Motor neuron (in vitro differentiated cells): ENCODE measurements around the gene SNX10. TPM values are rescaled to one million over a fixed set of nuclear protein-coding genes. Genes with fewer than 3 reads are reported as not detected.
"Not testable (repeated sequence)": the region's sequence is repeated elsewhere in the genome, so short reads cannot be mapped to it uniquely, and the experiment has no call there.

ENCODE experiments used
- ATAC-seq, 8 experiments: fragments of 200-7000 bp; cut with Tn5 transposase; replicated peaks in 6 of 8; 2 replicates each; pipeline ENCODE4 v1.8.0; 2021; ENCODE audit warnings: mild to moderate bottlenecking in 8 of 8, moderate library complexity in 8 of 8
- H3K27ac ChIP-seq, 2 donors: fragments of 250-450 bp; sonication (Bioruptor Pico); 2 replicates each; pipeline ENCODE4 v1.9.0; 2021; ENCODE audit warnings: antibody characterized with exemption in 2 of 2, mild to moderate bottlenecking in 2 of 2, moderate library complexity in 1 of 2
- H3K4me1 ChIP-seq, 2 donors: fragments of 250-450 bp; sonication (Bioruptor Pico); replicated peaks in 1 of 2; 2 replicates each; pipeline ENCODE4 v1.6.1; 2021; ENCODE audit warnings: antibody characterized with exemption in 2 of 2, mild to moderate bottlenecking in 2 of 2, moderate library complexity in 1 of 2
- H3K4me3 ChIP-seq, 5 donors: fragments of 250-450 bp; sonication (Bioruptor Pico); 2 replicates each; pipeline ENCODE4 v1.9.0; 2021; ENCODE audit warnings: antibody characterized with exemption in 5 of 5, mild to moderate bottlenecking in 5 of 5, moderate library complexity in 4 of 5
- WGBS, 10 experiments: fragments of 450-650 bp; shearing (Covaris generic); methylation state at CpG; one replicate each; pipeline ENCODE4 v1.0.0; 2022; 5-methylcytosine and 5-hydroxymethylcytosine counted together
- in situ Hi-C, 9 experiments: fragments of 400-800 bp; cut with MboI; loops; one replicate each; pipeline ENCODE4 v1.15.0; 2021; ENCODE audit warnings: low sequenced_read_pairs in 9 of 9, low pct_unique_long_range_greater_than_20kb in 2 of 9; ENCODE audit not compliant: unreplicated experiment in 9 of 9
- total RNA-seq, 8 experiments: library from RNA; unstranded; fragments of 300-600 nt; gene quantifications; 2 replicates each; pipeline versions ENCODE4 v1.2.3 to v1.2.4, GENCODE V29; 2022

The SNX10 gene, protein sequence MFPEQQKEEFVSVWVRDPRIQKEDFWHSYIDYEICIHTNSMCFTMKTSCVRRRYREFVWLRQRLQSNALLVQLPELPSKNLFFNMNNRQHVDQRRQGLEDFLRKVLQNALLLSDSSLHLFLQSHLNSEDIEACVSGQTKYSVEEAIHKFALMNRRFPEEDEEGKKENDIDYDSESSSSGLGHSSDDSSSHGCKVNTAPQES
- 10 to 100 TPM in 5 of 8 experiments, 1 to 10 TPM in 2, under 1 TPM in 1; 0.87 to 37.4 (median 17.5) TPM for total RNA-seq

DNA sequence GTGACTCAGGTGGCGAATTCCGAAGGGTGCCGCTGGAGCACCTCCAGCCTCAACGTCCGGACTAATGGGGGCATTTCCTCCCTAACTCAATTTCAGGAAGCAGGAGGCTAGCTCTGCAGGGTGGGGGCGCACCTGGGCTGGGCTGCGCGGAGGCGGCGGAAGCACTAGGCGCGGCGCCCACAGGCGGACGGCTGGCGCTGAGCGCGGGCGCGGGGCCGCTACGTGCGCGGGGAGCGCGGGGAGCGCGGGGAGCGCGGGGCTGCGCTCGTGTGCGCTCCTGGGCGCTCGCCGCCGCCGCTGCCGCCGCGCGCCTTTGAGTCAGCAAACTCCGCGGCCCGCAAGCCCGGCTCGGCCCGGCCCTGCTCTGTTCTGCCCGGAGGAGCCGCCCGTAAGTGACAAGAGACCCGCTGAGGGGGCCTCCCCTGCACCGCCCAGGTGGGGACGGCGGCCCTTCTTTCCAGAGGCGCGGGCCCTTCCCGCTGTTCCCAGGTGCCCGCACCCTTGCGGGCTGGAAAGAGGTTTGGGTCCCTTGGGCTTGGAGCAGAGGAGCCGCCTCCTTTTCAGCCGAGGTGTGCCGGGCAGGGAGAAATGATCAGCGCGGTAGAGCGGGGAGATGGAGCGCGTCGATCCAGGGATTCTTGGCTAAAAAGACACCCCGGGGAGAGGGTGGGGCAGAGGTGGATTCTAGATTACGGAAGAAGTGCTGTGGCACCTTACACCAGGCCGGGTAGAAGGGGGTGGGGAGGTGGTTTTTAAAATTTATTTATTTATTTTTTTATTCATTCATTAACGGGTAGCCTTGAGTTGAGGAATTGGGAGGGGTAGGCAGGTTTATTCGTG, at the start of gene SNX10:
Gene SNX10, plus strand, starts transcription at position 164 of the 840 bp plus-strand sequence. CDS start 54,581 bp downstream, outside the sequence.
- peak within 1 kb of the TSS in 1 of 2 donors; percentile 68 for H3K27ac ChIP-seq
- peak; percentile 88 to 98 (median 95) for ATAC-seq
- WGBS, 10 experiments, result 0 to 20% (median 7%) methylated on average over 1 to 15 of the region's 74 CpGs; no CpG with 5 or more reads in 4 of the 10 experiments
- H3K4me1 ChIP-seq, result peaks cover 3% of the 10 kb centered on the region in 2 donors
- in situ Hi-C loops, result no loop called here
- H3K4me3 ChIP-seq, result peak within 1 kb of the TSS; percentile 51 to 76 (median 66)

DNA sequence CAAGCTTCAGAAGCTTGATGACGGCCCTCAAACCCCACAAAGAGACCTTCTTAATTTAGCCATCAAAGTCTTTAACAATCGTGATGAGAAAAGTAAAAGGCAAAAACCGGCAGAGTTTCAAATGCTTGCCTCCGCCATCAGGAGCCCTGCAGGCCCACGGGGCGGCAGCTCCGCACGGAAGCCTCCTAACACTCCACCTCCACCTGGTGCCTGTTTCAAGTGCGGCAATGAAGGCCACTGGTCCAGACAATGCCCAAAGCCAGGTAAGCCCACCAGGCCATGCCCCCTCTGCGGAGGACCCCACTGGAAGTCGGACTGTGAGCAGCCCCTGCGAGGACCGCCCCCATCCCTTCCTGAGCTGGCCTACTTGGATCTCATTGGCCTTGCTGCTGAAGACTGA, 46.5 kb upstream of the SNX10 start:
- no peaks in the 10 kb centered on the region for H3K4me1 ChIP-seq
- 60 to 100% (median 86%) methylated on average over 1 to 8 of the region's 13 CpGs; no CpG with 5 or more reads in 2 of the 10 experiments for WGBS, 10 experiments
- no peak overlapping the region for H3K4me3 ChIP-seq
- in situ Hi-C loops, result no loop called here
- no peak overlapping the region for H3K27ac ChIP-seq
- ATAC-seq, result no peak

DNA sequence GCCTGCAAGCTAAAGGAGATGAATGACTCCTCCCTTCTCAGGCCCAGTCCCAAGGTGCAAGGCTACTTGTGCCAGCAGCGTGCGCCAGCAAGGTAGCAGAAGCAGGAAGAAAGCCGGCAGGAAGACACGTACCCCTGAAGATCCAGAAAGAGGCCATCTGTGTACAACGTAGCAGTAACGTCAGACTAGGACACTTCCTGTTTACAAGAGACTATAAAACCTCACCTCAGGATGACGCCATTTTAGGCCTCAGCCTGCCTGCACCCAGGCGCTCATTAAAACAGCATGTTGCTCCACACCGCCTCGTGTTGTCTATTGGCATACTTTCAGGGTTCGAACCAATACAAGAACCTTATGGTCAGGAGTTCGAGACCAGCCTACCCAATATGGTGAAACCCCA, 41.4 kb upstream of the SNX10 start:
- WGBS, 10 experiments, result 60 to 100% (median 77%) methylated on average over 1 to 9 of the region's 12 CpGs; no CpG with 5 or more reads in 1 of the 10 experiments
- Histone ChIP-seq H3K4me1 (no peaks in the 10 kb centered on the region), H3K27ac (no peak overlapping the region), H3K4me3 (no peak overlapping the region)
- in situ Hi-C loops, result no loop called here
- ATAC-seq, result no peak

DNA sequence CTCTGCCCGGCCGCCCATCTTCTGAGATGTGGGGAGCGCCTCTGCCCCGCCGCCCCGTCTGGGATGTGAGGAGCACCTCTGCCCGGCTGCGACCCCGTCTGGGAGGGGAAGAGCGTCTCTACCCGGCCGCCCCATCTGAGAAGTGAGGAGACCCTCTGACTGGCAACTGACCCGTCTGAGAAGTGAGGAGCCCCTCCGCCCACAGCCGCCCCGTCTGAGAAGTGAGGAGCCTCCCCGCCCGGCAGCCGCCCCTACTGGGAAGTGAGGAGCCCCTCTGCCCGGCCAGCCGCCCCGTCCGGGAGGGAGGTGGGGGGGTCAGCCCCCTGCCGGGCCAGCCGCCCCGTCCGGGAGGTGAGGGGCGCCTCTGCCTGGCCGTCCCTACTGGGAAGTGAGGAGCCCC, 29.8 kb upstream of the SNX10 start:
- H3K4me3 ChIP-seq, in situ Hi-C loops, H3K27ac ChIP-seq, ATAC-seq, H3K4me1 ChIP-seq: not testable (repeated sequence)
- WGBS, 10 experiments, result no CpG with 5 or more reads among the region's 29 CpGs

DNA sequence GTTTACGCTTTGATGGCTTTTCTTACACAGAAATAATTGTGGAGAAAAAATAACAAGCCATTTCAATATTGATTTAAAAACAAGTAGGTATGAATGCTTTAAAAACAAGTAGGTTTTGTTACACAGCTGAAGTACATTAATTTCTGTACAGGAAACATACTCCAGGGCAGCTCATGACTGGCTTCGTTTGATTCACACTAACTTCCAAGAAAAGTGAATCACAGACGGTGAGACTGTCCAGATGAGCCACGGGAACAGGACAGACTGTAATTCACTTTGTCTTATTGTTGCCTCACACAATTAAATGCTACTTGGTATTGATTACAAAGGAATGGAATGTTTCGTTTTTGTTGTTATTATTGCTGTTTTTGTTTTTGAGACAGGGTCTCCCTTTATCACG, 26.6 kb upstream of the SNX10 start:
- in situ Hi-C loops, result no loop called here
- Histone ChIP-seq H3K4me1 (no peaks in the 10 kb centered on the region), H3K27ac (no peak overlapping the region), H3K4me3 (no peak overlapping the region)
- ATAC-seq, result peak in 1 of 8 experiments; percentile 57
- WGBS, 10 experiments, result 22 to 100% (median 71%) methylated on average over 1 to 6 of the region's 6 CpGs; no CpG with 5 or more reads in 1 of the 10 experiments

DNA sequence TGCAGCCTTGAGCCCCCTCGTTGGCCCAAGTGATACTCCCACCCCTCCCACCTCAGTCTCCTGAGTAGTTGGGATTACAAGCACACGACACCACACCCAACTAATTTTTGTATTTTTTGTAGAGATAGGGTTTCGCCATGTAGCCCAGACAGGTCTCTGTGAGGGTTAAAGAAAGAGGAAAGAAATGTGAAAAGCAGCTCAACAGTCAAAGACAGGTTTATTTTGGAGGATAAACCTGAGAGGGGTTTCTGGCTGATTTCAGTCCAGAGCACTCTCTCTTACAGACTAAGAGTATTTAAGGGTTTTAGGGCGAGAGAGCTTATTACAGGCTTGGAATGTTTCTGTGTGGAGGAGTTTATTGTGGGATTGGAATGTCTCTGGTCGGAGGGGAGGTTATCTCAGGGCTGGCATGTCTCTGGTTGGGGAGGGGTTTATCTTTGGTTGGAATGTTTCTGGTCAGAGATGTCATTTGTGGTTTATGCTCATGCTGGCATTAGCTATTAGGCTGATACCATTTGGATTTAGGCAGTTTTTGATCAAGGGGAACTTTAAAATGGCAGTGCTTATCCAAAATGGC, 26.1 kb upstream of the SNX10 start:
- 67 to 100% (median 92%) methylated on average over 1 to 3 of the region's 5 CpGs; no CpG with 5 or more reads in 3 of the 10 experiments for WGBS, 10 experiments
- Histone ChIP-seq H3K4me1 (no peaks in the 10 kb centered on the region), H3K4me3 (no peak overlapping the region), H3K27ac (no peak overlapping the region)
- in situ Hi-C loops, result no loop called here
- ATAC-seq, result no peak

DNA sequence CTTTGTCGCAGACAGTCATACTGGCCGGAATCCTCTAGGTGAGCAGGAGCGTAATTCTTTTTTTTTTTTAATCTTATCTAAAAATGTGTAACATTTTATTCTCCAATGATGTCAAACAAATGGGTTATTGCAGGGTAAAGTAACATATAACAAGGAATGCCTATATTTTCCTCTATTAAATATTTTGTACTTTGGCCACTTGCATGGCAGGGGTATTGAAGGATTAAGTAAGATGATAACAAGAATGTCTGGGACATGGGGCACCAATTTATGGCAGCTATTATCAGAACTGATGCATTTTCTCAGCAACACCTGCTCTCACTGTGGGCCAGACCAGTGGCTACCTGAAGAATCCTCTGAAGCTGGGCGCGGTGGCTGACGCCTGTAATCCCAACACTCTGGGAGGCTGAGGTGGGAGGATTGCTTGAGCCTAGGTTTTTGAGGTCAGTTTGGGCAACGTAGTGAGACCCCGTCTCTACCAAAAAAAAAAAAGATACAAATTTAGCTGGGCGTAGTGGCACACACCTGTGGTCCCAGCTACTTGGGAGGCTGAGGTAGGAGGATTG, 24.0 kb upstream of the SNX10 start:
- Histone ChIP-seq H3K4me1 (no peaks in the 10 kb centered on the region), H3K27ac (no peak overlapping the region), H3K4me3 (no peak overlapping the region)
- in situ Hi-C loops, result no loop called here
- 40 to 100% (median 96%) methylated on average over 1 to 8 of the region's 9 CpGs for WGBS, 10 experiments
- no peak for ATAC-seq

DNA sequence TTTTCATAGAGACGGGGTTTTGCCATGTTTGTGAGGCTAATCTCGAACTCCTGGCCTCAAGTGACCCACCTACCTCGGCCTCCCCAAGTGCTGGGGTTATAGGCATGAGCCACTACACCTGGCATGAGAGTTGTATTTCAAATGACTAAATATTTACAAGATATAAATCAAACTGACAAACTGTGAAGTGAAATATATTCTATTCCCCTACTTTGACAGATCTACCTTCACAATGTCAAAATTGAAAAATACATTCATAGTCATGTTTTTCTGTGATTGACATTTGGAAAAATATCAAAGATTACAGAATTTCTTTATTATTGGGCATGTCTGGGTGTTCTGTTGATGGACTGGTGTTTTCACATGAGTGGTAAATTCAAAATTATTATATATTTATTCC, 16.4 kb upstream of the SNX10 start:
- 0 to 82% (median 67%) methylated on average over 1 to 3 of the region's 3 CpGs; no CpG with 5 or more reads in 3 of the 10 experiments for WGBS, 10 experiments
- in situ Hi-C loops, result no loop called here
- Histone ChIP-seq H3K4me1 (no peaks in the 10 kb centered on the region), H3K27ac (no peak overlapping the region), H3K4me3 (no peak overlapping the region)
- no peak for ATAC-seq

DNA sequence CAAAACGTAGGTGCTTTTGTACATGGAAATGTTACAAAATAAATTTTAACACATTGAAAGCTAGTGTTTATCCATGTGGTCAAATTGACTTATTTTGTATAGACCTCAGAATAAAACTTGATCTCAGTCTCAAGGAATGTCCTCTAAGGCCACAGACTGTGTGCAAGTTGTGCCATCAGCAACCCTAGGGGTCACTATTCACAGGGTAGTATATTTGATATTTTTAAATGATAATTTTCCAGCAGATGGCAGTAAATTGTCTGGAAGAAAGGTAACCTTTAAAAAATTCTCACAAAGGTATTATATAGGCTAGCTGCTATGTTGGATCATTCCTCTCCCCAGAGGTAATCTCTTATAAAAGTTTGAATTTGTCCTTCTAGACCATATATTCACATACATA, 12.9 kb upstream of the SNX10 start:
- WGBS, 10 experiments, result 0 to 57% (median 29%) methylated on average over 1 of the region's 1 CpG; no CpG with 5 or more reads in 5 of the 10 experiments
- ATAC-seq, result peak in 3 of 8 experiments; percentile 56 to 70 (median 59)

DNA sequence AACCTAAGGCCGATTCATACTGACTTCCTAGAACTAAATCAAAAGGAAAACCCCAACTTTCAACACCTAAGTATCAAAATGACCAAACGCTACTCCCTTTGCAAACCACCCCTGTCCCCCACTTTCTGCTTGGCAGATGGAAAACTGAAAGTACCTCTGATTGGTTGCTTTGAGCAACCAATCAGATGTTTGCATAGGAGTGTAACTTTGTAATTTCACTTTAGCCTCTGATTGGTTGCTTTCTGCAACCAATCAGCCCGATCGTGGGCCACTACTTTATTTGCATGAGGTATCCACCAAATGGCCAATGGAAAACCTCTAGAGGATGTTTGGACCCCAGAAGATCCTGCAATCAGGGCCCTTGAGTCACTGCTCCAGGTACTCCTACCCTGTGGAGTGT, 12.3 kb upstream of the SNX10 start:
- Histone ChIP-seq H3K4me1 (no peaks in the 10 kb centered on the region), H3K27ac (no peak overlapping the region), H3K4me3 (no peak overlapping the region)
- in situ Hi-C loops, result no loop called here
- peak in 1 of 8 experiments; percentile 34 for ATAC-seq
- 50 to 100% (median 86%) methylated on average over 2 to 4 of the region's 4 CpGs for WGBS, 10 experiments

More for the DNA sequence above, 12.9 kb upstream of the SNX10 start:
- in situ Hi-C loops, result no loop called here
- no peak overlapping the region for H3K27ac ChIP-seq
- no peaks in the 10 kb centered on the region for H3K4me1 ChIP-seq
- H3K4me3 ChIP-seq, result no peak overlapping the region

DNA sequence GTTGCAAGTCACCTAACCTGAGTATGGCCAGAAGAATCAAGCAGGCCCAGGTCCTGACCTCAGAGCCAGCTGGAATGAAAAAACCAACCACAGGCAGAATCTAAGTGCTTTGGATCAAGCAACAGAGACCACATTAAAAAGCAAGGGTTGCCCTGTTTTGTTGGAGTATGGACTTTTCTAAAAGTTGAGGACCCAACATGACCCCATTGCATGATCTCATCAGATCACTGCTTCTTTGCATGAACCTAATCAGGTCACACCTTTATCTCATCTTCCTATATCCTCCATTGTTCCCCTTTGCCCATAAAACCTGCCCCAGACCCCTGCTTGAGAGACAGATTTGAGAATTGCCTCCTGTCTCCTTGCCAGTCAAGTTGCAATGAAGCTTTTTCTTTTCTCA, 11.6 kb upstream of the SNX10 start:
- Histone ChIP-seq H3K27ac (no peak overlapping the region), H3K4me1 (no peaks in the 10 kb centered on the region), H3K4me3 (no peak overlapping the region)
- in situ Hi-C loops, result no loop called here
- no peak for ATAC-seq

DNA sequence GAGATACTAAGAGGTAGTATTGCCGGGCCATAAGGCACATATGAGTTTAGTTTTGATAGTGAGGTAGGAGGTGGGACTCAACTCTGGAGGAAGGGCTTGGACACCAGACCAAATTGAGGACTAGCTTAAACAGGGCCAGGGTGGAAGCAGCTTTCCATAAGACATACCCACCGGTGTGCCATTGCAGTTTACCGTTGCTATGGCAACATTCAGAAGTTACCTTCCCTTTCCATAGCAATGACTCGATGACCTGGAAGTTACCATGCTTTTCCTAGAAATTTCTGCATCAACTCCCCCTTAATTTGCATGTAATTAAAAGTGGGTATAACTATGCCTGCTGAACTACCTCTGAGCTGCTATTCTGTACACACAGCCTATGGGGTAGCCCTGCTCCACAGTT, 10.9 kb upstream of the SNX10 start:
- ATAC-seq, result peak in 1 of 8 experiments; percentile 18
- in situ Hi-C loops, result no loop called here
- Histone ChIP-seq H3K4me3 (no peak overlapping the region), H3K4me1 (no peaks in the 10 kb centered on the region), H3K27ac (no peak overlapping the region)
- WGBS, 10 experiments, result 50 to 100% (median 61%) methylated on average over 1 to 3 of the region's 4 CpGs; no CpG with 5 or more reads in 3 of the 10 experiments

DNA sequence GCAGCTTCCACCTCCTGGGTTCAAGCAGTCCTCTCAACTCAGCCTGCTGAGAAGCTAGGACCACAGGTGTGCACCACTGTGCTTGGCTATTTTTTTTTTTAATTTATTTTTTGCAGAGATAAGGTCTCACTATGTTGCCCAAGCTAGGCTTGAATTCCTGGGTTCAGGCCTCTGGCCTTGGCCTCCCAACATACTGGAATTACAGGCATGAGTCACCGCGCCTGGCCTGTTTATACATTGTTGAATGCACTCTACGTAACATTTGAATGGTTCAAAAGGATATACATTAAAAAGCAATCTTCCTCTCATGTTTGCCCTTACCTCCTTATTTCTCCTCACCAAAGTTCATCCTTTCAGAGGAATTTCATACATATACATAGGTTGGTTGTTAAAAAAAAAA, 7.2 kb upstream of the SNX10 start:
- H3K4me3 ChIP-seq, result no peak overlapping the region
- in situ Hi-C loops, result no loop called here
- H3K4me1 ChIP-seq, result no peaks in the 10 kb centered on the region
- WGBS, 10 experiments, result 80 to 100% (median 92%) methylated on average over 1 to 3 of the region's 3 CpGs; no CpG with 5 or more reads in 4 of the 10 experiments
- ATAC-seq, result no peak
- H3K27ac ChIP-seq, result no peak overlapping the region
